Cerebellar cortex (tissue), 1 donor: Measurements from ENCODE around the gene PTTG2.
"Not testable (repeated sequence)": the region's sequence is repeated elsewhere in the genome, so short reads cannot be mapped to it uniquely, and the experiment has no call there.

ENCODE experiments used
- DNase-seq: peaks from one replicate; pipeline ENCODE4 v3.0.0-alpha.2; 2015; ENCODE audit warnings: low spot score

The PTTG2 gene

DNA sequence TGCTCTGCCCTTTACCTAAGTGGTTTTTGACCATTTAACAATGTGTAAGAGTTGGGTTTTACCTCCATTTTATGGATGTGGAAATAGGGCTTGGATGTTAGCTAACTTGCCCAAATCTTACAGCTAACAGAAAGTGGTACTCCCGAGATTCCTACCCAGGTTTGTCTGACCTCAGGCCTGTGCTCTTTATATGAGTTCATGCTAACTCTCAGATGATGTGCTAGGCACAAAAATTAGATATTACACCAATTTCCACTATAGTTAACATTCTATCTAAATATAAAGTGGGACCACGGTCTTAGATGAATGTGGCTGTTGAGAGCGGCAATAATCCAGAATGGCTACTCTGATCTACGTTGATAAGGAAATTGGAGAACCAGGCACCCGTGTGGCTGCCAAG is at the start of gene PTTG2:
PTTG2 (plus strand) TSS at position 301 of the 400 bp plus-strand sequence; CDS start at position 338, 37 bp downstream.
- DNase-seq = no peak

DNA sequence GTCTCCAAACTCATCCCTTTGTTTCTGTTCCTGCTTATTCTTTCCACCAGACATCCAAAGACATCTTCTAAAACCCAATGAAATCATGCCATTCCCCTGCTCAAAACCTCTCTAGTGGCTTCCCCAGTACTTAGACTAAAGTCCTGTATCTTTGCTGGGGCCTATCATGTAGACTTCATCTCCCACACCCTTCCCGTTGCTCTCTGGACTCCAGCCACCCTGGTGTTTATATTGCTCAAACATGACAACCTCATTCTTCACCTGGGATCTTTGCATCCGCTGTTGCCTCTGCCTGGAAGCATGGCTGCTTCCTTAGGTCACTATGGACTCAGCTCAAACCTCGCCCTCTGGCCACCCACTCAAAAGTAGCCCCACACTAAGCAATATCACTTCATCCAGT is 45.7 kb upstream of the PTTG2 start:
- DNase-seq = no peak

DNA sequence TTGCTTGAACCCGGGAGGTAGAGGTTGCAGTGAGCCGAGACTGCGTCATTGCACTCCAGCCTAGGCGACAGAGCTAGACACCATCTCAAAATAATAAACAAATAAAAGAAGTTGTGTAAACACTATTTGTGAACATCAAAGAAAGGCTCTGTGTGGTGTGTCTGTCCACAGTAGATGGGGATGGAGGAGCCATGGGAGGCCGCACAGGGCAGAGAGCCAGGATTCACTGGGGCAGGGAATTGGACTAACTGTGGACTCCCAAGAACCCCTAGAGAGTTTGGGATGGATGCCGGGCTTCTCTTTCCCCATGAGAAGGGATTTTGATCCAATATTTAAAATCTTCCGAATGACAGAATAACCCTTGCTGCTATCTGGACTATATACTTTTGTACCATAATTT is 42.8 kb upstream of the PTTG2 start:
- DNase-seq = no peak

DNA sequence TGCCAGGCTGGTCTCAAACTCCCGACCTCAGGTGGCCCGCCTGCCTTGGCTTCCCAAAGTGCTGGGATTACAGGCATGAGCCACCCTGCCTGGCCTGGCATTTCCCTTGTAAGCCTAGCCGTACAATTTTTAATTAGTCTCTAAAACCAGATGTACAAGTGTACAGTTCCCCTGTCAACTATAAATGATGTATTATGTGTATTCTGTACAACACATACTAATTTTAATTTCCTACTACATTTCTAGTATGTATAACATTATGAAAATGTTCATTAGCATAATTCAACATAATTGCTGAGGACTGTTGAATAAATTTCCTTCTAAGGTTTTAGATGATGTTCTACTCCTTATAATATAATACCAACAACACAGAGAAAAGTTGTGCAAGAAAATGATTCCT is 41.5 kb upstream of the PTTG2 start:
- no peak for DNase-seq

DNA sequence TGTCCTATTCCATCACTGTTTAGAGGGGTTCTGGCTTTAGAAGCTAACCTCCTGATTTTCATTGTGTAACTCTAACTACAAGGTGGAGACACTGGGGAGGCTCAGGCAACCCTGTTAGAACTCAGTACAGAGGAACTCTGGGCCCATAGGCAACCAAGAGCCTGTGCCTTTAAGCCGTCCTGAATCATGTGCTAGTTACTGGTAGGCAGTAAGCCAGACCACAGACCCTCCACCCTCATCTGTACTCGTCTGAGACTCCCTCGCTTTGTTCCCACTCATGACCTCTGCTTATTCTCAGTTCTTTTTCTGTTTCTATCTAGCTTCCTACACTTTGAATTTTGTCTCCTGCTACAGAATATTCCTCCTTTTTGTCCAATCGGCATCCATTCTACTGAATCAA is 37.9 kb upstream of the PTTG2 start:
- no peak for DNase-seq

DNA sequence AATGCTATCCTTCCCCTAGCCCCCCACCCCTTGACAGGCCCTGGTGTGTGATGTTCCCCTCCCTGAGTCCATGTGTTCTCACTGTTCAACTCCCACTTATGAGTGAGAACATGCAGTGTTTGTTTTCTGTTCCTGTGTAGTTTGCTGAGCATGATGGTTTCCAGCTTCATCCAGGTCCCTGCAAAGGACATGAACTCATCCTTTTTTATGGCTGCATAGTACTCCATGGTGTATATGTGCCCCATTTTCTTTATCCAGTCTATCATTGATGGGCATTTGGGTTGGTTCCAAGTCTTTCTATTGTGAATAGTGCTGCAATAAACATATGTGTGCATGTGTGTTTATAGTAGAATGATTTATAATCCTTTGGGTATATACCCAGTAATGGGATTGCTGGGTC is 37.1 kb upstream of the PTTG2 start:
- not testable (repeated sequence) for DNase-seq

DNA sequence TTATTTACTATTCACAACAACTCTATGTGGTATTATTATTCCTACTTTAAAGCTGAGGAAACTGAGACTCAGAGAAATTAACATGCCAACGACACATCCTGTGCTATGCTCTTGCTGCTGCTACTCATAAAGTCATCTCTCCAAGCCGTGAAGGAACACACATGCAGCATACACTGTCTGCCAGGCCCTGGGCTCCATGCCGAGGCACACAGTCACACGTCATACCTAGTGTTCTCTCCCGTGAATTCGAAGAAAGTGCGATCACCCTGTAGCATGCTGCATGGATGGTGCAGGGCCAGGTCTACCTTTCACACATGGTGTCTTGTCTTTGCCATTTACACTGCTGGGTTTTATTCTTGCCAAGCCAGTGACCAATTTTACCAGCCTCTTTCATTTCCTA is 35.3 kb upstream of the PTTG2 start:
- no peak for DNase-seq

DNA sequence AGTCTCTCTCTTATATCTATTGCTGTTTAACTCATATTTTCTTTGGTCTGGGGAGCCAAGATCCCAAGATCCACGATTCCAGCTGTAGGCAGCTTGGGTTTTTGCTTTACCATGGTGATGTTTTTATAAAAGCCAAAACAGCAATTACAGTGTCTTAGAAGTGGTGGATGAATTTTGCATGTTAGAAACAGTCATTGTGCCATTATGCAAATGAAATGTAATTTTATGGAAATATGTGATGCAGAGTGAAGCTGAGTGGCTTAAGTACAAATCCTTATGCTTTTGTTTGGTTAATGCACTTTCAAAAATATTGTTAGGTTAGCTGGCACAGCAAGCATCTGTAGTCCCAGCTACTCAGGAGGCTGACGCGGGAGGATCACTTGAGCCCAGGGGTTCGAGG is 32.8 kb upstream of the PTTG2 start:
- no peak for DNase-seq

DNA sequence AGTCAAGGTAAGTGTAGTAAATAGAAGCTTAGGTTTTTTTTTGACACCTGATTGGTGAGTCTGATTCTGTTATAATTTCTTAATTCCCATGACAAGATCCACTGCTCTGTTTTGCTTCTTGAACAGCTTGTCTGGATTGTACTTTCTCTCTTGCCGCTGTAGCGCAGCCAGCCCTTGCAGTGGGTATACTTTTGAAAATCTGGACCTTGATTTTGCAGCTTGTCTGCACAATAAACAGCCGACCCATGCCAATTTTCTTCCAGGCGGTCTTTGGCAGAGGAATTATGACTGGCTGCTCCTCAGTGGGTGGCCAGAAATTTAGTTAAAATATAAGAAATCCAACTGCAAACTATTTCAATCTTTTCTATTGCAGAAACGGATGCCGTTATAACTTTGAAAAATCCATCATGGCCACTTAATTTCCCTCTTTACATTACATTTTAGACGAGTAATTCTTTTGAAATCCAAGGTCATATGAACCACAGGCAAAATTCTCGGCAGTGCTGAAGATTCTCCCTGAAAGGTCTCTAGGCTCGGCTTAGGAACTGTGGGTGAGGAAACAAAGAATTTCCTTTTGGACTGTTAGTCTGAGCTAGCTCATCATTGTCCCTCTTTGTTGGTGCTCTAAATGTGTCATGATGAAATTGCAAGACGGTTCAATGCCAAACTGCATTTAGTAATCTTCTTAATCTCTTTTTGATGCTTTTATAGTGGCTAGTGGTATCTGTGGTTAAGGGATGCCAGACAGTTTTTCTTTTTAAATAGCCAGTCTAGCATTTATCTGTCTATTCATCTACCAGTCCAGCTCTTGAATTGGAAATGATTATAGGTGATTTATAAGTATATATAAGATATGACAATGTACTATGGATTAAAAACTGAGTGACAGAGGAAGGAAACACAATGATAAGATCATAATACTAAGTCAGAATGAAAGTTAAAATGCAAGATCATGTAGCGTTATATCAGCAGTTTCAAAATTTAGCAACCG is 31.5 kb upstream of the PTTG2 start:
- DNase-seq = peak; percentile 72

DNA sequence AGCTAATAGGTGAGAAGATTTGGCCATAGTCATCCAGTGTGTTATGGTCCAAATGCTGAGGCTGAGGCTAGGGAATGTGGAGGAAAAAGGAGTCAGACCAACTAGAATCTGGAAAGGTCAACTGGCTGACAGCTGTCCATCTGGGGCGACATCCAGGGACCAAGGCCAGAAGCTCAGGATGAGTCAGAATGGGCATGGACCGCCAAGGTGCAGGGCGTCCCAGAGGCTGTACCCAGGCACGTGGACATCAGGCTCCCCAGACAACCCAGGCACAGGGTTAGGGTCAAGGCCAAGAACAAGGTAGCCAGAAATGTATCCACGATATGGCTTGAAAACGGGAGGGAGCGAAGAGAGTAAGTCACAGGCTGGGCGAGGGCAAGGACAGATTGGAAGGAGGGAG is 26.1 kb upstream of the PTTG2 start:
- DNase-seq = no peak

DNA sequence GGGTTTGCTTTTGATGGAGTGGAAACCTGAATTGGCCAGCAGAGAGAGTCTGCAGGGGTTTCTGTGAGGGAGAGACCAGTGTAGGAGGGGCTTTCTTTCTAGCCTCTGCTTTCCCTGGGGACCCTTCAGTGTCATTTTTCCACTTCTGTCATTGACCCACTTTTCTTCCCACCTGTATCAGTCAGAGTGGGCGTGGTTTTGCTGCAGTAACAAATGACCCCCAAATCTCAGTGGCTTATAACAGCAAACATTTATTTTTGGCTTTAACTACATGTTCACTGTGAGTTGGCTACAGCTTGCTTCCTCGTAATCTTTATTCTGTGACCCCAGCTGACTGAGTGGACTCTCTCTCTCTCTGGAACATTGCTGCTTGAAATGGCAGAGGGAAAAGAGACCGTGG is 25.6 kb upstream of the PTTG2 start:
- DNase-seq = no peak

DNA sequence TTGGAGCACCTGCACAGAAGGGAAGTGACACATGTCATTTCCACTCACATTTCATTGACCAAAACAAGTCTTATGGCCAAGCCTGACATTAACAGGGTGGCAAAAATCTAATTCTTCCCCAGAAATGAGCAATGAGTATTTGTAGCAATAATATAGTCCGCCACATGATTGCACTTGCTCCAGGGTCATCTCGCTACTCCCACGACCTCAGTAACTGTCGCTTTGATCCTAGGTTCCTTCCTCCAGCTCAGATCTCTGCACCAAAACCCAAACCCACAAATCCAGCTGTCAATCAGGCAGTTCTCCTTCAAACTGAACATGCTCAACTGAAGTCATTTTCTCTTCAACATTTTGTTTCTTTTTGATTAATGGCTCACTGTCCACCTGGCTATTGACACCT is 25.2 kb upstream of the PTTG2 start:
- DNase-seq = no peak

DNA sequence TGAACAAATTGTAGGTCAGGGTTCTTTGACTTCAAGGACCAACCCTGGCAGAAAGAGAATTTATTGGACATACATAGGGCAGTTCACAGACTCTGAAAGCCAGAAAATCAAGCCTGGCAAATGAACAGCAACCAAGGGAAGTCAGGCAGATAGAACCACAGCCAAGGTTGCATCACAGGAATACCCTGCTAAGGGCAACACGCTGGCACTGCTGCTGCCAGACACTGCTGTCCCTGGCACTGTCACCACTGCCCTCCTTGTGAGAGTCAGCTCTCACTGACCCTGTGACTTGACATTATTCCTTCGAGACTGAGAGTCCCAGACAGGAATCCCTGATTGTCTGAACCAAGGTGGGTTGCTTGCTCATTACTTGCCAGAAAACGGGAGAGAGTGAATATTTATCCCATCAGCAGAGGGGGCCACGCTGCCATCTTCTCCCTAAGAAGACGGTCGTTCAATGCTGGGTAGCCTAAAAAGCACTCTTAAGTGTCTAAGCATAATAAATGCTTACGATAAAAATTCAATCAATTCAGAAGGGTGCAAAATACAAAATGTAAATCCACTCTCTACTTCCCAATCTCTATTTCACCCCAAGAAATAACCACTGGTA is 23.2 kb upstream of the PTTG2 start:
- DNase-seq = peak; percentile 70

DNA sequence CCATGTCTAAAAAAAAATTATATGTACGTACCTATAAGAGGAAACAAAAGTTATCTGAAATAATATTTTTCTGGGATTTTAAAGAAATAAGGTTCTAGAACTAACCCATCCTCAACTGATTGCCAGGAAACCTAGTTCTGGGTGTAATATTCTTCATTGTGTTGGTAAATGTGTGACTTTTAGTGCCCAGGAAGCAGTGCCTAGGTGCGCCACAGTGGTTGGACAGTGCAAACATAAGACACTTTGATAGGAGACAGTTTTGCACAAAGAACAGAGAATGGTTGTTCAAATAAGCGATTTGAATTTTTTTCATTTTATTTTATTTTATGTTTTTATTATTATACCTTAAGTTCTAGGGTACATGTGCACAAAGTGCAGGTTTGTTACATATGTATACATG is 22.0 kb upstream of the PTTG2 start:
- no peak for DNase-seq

DNA sequence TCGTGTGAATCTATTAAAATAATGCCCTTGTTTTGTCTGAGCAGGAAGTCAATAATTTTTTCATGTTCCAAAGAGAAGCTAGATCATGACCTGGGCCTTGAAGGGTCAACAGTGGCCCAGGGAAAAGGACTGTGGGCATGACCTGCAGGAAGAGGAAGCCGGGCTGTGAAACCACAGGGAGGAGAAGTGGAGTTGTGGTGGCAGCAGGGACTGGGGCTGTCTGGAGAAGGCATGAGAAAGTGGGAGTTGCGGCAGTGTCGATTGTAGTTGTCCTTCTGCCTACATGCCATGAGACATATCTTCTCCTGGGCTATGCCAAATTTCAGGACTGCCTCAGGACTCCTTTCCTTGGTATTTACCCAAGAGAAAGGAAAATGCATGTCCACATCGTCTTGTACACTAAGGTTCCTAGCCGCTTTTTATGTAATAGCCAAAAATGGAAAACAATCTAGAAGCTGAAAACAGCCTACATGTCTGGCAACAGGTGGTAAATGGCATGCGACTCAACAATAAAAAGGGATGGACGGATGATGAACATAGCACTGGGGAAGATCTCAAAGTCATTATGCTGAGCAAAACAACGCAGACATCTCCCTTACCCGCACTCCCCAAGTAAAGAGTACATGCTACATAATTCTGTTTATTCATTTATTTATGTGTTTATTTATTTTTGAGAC is 13.6 kb upstream of the PTTG2 start:
- no peak for DNase-seq

DNA sequence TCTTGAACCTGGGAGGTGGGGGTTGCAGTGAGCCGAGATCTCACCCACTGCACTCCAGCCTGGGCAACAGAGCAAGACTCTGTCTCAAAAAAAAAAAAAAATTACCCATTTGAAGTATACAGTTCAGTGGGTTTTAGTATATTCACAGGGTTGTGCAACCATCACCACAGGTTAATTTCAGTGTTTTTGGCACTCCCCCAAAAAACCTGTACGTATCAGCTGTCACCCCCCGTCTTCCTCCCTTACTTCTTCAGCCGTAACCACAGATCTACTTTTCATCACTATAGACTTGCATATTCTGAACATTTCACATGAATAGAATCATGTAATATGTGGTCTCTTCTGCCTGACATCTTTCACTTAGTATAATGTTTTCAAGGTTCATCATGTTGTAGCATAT is 11.7 kb upstream of the PTTG2 start:
- no peak for DNase-seq

DNA sequence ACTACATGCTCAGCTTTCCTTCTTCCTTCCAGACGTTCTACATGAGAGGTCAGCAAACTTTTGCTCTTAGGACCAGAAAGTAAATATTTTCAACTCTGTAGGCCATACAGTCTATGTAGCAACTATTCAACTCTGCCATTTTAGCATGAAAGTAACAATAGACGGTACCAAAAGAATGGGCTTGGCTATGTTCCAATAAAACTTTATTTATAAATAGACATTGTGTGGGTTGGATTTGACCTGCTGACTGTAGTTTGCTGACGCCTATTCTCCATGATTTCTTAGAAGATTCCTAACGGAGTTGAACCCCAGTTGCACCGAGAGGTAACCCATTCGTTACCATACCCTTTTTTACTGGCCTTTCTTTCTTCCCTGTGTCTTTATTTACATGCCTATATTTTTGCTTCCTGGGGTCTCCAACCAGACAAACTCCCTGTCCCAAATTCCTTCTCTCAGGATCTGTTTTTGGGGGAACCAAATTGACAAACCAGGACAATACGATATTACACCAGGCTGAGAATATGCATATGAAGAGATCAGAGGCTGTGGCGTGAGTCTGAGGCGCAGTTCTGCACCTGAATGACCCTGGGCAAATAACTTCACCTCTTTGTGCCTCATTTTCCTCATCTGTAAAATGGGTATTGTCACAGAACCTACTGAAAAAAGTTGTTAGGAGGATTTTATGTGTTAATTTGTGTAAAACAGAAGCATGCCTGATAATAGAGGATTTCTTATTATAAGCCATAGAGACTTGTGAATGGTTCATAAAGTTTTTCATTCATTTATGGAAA is 10.4 kb upstream of the PTTG2 start:
- no peak for DNase-seq

DNA sequence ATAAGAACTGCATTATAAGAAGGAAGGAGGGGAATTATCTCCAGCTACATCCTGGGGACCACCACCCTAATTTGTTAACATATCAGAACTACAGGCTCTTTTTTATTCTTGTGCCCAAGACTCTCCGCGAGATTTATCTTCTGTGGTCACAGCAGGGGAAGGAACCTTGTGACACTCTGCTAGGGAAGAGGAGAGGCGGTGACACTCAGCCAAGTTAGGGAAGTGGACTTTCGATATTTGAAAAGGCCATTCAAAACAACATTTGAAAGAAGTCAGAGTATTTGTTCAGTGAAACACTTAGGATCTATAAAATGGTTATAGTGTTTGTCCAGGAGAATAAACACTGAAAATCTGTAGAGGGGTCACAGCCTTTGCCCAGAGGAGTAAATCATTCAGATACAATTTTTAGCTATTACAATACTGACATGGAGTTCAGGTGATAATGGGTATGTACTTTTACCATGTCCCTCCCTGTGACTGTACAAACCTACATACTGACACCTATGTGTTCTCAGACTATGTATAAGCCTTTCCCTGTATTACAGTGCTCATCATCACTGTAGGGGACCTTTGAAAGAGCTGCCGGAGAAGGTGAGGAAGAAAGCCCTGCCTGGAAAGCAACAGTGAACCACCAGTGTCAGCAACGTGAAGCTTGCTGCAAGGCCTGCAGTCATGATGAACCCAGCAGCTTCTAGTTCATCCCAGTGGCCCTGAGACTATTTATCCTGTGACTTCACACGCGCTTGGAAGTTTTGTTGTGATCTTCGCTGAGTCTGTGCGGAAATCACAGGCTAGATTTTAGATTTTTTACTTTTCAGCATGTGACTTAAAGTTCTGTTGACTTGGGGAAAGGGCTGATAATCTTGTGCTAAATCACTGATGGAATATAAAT is 8.5 kb upstream of the PTTG2 start:
- no peak for DNase-seq

DNA sequence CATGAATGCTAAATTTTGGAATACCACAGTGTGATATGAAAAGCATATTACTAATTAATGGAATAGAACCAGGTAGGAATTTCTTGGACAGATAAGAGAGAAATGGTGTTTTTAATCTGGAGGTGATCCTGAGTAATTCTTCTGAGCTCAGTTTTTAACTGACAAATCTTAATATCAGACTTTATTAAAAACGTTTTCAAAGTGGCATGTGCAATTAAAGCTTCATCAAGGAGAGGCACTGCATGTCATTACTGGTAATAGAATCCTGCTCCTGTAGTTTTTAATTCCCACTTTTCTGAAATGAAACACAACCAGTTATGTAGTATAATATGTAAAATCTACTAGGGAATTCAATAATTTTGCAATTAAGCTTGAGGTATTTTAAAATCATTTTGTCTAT is 7.0 kb upstream of the PTTG2 start:
- DNase-seq = no peak

DNA sequence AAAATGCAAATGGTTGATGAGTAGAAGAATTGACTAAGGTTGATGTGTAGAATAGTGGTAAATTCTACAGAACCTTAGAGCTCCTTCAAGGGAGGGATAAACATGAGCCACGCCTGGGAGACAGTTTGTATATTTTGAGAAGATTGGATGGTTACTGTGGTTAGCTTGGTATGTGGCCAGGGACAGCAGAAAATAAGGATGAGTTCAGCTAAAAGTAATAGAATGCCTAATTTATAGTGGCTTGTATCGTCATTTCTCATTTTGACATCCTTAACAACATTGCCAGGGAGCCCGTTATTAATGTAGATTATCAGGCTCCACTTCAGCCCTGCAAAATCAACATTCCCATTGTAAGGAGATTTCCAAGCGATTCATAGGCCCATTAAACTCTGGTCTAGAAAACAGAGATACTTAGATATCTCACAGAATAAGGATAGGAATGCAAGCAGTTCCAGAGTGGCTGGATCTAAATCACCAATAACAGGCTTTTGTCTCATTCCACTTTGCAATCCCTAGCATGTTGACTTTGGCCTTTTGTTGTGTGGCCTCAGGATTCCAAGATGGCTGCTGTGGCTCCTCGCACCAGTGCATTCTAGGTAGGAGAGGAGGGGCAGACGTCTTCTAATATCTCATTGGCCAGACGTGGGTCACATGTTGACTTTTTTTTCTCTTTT is 6.4 kb upstream of the PTTG2 start:
- no peak for DNase-seq

DNA sequence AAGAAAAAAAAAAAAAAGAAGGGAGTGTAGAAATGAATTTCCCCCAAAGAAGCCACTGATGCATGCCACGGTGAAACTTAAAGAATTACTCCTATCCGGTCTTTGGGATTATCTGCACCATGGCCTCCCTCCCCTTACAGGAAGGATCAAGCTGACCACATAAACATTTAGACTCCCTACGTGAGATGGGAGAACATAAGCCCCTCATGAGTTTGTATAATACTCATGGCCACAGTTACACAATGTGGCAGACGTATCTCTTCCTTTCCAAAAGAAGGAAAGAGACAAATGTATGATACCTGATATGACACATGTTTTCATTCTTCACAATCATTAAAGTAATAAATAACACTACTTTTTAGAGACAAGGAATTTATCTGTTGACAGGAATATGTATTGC is 3.3 kb upstream of the PTTG2 start:
- DNase-seq = no peak
